Loucy (cell line): Measurements from ENCODE around the gene REM1.
A peak's percentile ranks its signal among the peaks of the same experiment; 100 is the strongest.

Source experiments
- H2AFZ ChIP-seq: fragments of 200-600 bp; sonication (generic); 2 replicates; pipeline ENCODE4 v1.6.0; 2016; ENCODE audit warnings: antibody characterized with exemption, mild to moderate bottlenecking, low read length, moderate library complexity
- H3F3A ChIP-seq: fragments of 200-600 bp; 2 replicates; pipeline ENCODE4 v1.6.0; 2016; ENCODE audit warnings: antibody characterized with exemption, low read depth, mild to moderate bottlenecking
- H3K27me3 ChIP-seq: fragments of 200-600 bp; sonication (generic); 2 replicates; pipeline ENCODE4 v1.6.1; 2014; ENCODE audit warnings: low read length, mild to moderate bottlenecking; ENCODE audit not compliant: insufficient read depth, poor library complexity, severe bottlenecking
- H3K36me3 ChIP-seq: fragments of 200-600 bp; sonication (generic); 2 replicates; pipeline ENCODE4 v1.6.1; 2016; ENCODE audit warnings: low read length; ENCODE audit not compliant: insufficient read depth
- H3K4me1 ChIP-seq: fragments of 200-600 bp; sonication (generic); 2 replicates; pipeline ENCODE4 v1.5.1; 2014; ENCODE audit warnings: low read length, mild to moderate bottlenecking; ENCODE audit not compliant: insufficient read depth, poor library complexity, severe bottlenecking
- H3K4me2 ChIP-seq: fragments of 200-600 bp; sonication (generic); 2 replicates; pipeline ENCODE4 v1.6.0; 2014; ENCODE audit warnings: antibody characterized with exemption, low read length, low read depth, mild to moderate bottlenecking; ENCODE audit not compliant: poor library complexity, severe bottlenecking
- H3K4me3 ChIP-seq: fragments of 200-600 bp; sonication (generic); 2 replicates; pipeline ENCODE4 v1.5.1; 2014; ENCODE audit warnings: low read length, mild to moderate bottlenecking, mixed read lengths; ENCODE audit not compliant: poor library complexity, severe bottlenecking
- H3K79me2 ChIP-seq: fragments of 200-600 bp; sonication (generic); 2 replicates; pipeline ENCODE4 v1.6.1; 2014; ENCODE audit warnings: low read length; ENCODE audit not compliant: insufficient read depth
- H3K9ac ChIP-seq: fragments of 200-600 bp; sonication (generic); 2 replicates; pipeline ENCODE4 v1.6.0; 2014; ENCODE audit warnings: mild to moderate bottlenecking, low read depth, low read length, moderate library complexity; ENCODE audit not compliant: poor library complexity, severe bottlenecking
- H3K9me2 ChIP-seq: fragments of 200-600 bp; sonication (generic); replicated peaks from 2 replicates; pipeline ENCODE4 v1.6.1; 2016; ENCODE audit warnings: low read depth, low read length, mixed read lengths
- H3K9me3 ChIP-seq: fragments of 200-600 bp; sonication (generic); 2 replicates; pipeline ENCODE4 v1.6.1; 2014; ENCODE audit warnings: mild to moderate bottlenecking, antibody characterized with exemption, low read length, low read depth; ENCODE audit not compliant: insufficient read depth
- H4K20me1 ChIP-seq: fragments of 200-600 bp; sonication (generic); 2 replicates; pipeline ENCODE4 v1.6.0; 2014; ENCODE audit warnings: antibody characterized with exemption, low read length, mild to moderate bottlenecking; ENCODE audit not compliant: insufficient read depth, poor library complexity, severe bottlenecking
- CTCF ChIP-seq: fragments of 200-600 bp; sonication (generic); conservative IDR thresholded peaks from 2 replicates; pipeline ENCODE4 v1.5.1; 2014; ENCODE audit warnings: mild to moderate bottlenecking, antibody characterized with exemption, low read length
- EZH2phosphoT487 ChIP-seq: fragments of 200-600 bp; IDR thresholded peaks from 2 replicates; pipeline ENCODE4 v1.6.1; 2018; ENCODE audit warnings: antibody characterized with exemption, mild to moderate bottlenecking, moderate library complexity, borderline replicate concordance

The REM1 gene

GRCh38 chr20:31496761-31497295, 21.7 kb downstream of the REM1 start:
- Histone ChIP-seq H3K9me3 (no peaks in the 10 kb centered on the region), H3K4me3 (no peak overlapping the region), H3K79me2 (no peaks in the 10 kb centered on the region), H2AFZ (no peak overlapping the region), H3K27me3 (no peaks in the 10 kb centered on the region), H3K4me2 (no peak overlapping the region), H3K36me3 (no peaks in the 10 kb centered on the region), H3K4me1 (no peaks in the 10 kb centered on the region), H3K9me2 (no peaks in the 10 kb centered on the region), H3F3A (no peaks in the 10 kb centered on the region), H4K20me1 (no peaks in the 10 kb centered on the region), H3K9ac (no peak overlapping the region)
- no peak for TF ChIP-seq EZH2phosphoT487
- no peak for TF ChIP-seq CTCF

- Histone ChIP-seq H3K9ac (no peak overlapping the region), H3K4me2 (no peak overlapping the region), H3K4me3 (no peak overlapping the region), H3K9me2 (no peaks in the 10 kb centered on the region), H3F3A (no peaks in the 10 kb centered on the region), H3K9me3 (no peaks in the 10 kb centered on the region), H3K4me1 (no peaks in the 10 kb centered on the region), H3K27me3 (no peaks in the 10 kb centered on the region), H3K79me2 (no peaks in the 10 kb centered on the region), H3K36me3 (no peaks in the 10 kb centered on the region), H2AFZ (0 out of 2 replicates have a peak overlapping the region, but pooled peaks have one; percentile 27), H4K20me1 (no peaks in the 10 kb centered on the region)
- TF ChIP-seq CTCF, result no peak
- no peak for TF ChIP-seq EZH2phosphoT487
Measured at GRCh38 chr20:31497838-31498540, 22.9 kb downstream of the REM1 start.

- H4K20me1 ChIP-seq, result no peaks in the 10 kb centered on the region
- H3K9me2 ChIP-seq, result no peaks in the 10 kb centered on the region
- no peak overlapping the region for H2AFZ ChIP-seq
- no peaks in the 10 kb centered on the region for H3K9me3 ChIP-seq
- H3K4me2 ChIP-seq, result no peak overlapping the region
- TF ChIP-seq CTCF (no peak), EZH2phosphoT487 (no peak)
- no peaks in the 10 kb centered on the region for H3F3A ChIP-seq
- no peak overlapping the region for H3K4me3 ChIP-seq
- no peaks in the 10 kb centered on the region for H3K4me1 ChIP-seq
- H3K36me3 ChIP-seq, result no peaks in the 10 kb centered on the region
- no peaks in the 10 kb centered on the region for H3K79me2 ChIP-seq
- no peaks in the 10 kb centered on the region for H3K27me3 ChIP-seq
- no peak overlapping the region for H3K9ac ChIP-seq
Measured at GRCh38 chr20:31500527-31500926, 25.4 kb downstream of the REM1 start.
